Measurements from ENCODE around the gene TTC24.

DNA sequence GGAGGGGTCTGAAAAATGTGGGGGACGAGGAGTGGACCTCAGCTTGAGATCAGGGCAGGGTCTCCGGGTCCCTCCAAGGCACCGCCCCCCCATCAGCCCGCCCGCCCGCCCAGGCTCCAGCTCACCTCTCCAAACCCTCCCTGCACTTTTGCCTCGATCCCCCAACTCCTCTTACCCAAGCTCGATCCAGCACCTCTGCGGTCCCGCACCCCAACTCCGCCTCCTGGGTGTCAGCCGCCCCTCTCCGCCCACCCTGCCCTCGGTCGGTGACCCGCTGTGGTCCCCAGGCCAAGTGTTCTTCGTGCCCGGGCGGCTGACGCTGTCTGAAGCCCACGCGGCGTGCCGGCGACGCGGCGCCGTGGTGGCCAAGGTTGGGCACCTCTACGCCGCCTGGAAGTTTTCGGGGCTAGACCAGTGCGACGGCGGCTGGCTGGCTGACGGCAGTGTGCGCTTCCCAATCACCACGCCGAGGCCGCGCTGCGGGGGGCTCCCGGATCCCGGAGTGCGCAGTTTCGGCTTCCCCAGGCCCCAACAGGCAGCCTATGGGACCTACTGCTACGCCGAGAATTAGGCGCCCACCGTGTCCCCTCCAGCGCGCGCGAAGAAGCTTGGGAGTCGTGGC is 45.4 kb downstream of the TTC24 start:
- TF ChIP-seq, protein P1, sequence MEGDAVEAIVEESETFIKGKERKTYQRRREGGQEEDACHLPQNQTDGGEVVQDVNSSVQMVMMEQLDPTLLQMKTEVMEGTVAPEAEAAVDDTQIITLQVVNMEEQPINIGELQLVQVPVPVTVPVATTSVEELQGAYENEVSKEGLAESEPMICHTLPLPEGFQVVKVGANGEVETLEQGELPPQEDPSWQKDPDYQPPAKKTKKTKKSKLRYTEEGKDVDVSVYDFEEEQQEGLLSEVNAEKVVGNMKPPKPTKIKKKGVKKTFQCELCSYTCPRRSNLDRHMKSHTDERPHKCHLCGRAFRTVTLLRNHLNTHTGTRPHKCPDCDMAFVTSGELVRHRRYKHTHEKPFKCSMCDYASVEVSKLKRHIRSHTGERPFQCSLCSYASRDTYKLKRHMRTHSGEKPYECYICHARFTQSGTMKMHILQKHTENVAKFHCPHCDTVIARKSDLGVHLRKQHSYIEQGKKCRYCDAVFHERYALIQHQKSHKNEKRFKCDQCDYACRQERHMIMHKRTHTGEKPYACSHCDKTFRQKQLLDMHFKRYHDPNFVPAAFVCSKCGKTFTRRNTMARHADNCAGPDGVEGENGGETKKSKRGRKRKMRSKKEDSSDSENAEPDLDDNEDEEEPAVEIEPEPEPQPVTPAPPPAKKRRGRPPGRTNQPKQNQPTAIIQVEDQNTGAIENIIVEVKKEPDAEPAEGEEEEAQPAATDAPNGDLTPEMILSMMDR (IDR thresholded peaks at IDR 0.05): no peak
- TF ChIP-seq EP300 (IDR thresholded peaks at IDR 0.05) (no peak), POLR2A (IDR thresholded peaks at IDR 0.05) (no peak)
